Keratinocyte (primary cell): ENCODE data around the gene C12orf50.

Experiments
- CTCF ChIP-seq, 3 experiments: IDR thresholded peaks in 1 of 3; conservative IDR thresholded peaks in 1 of 3; optimal IDR thresholded peaks in 1 of 3; 2 replicates in 2 of 3; 3 replicates in 1 of 3; pipeline versions ENCODE3 to v1.5.1; 2011; ENCODE audit warnings: low read length in 3 of 3, mild to moderate bottlenecking in 3 of 3, moderate library complexity in 2 of 3, control low read depth in 1 of 3, inconsistent platforms in 1 of 3; ENCODE audit not compliant: insufficient read depth in 2 of 3; ENCODE audit errors: extremely low read depth in 1 of 3
- EZH2 ChIP-seq: IDR thresholded peaks from one replicate; pipeline ENCODE4 v1.6.1; 2012; ENCODE audit warnings: inconsistent platforms, mild to moderate bottlenecking, low read length, moderate library complexity

- TF ChIP-seq CTCF (optimal IDR thresholded peaks at IDR 0.05 in 1 of 3, IDR thresholded peaks at IDR 0.05 in 1 of 3, conservative IDR thresholded peaks at IDR 0.05 in 1 of 3; ENCODE audit: extremely low read depth in 1 of 3, insufficient read depth in 2 of 3, low read length in 3 of 3) (no peak), EZH2 (no peak)
Measured at GRCh38 chr12:88035271-88035906, 6.2 kb upstream of the C12orf50 start.
